HG02571 (cell line): ENCODE results near the gene CPT2.

Experiments used
- ATAC-seq: cut with Tn5 transposase; IDR thresholded peaks from one replicate; pipeline ENCODE4 v1.9.1; 2021; ENCODE audit warnings: mild to moderate bottlenecking, moderate library complexity; ENCODE audit not compliant: unreplicated experiment

CPT2 gene

DNA sequence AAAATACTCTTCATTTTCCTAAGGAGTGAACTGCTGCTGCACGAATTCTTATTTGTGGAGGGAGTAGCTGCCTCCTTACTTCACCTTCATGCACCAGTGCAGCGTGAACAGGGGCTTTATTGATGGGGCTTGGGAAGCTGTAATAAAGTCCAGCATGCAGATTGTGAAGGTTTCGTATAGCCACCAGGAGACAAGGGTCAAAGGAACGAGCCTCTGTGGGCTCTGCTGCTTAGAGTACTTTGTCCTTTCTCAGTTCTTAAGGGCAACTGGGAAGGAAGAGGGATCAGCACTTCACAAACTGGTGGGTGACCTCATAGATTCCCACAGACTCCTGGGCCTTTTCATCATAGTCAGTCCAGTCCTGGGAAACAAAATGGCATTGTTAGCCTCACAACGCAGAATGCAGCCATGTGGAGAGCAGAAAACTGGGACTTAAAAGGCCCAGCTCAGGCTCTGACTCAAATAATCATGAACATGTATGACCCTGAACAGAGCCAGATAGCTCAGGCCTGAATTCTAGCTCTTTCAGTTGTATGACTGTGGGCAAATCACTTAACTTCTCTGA lies 17.8 kb downstream of the CPT2 start:
- no peak for ATAC-seq

DNA sequence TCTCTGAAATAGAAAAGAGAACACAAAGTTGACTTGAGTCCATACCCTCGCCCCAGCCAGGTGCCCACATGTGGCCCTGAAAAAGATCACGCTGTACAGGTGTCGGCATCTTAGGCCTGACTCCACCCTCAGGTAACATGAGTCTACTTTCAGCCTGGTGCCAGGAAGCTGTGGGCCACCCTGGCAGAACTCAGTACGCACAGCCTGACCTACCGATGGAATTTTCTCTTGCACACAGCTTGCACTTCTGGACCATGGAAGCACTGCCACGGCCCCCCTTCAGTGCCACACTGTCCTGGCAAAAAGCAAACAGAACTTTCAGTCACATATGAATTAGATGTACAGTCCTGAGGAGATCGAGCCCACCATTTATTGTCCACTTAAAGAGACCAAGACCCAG lies 21.6 kb downstream of the CPT2 start:
- ATAC-seq: no peak

DNA sequence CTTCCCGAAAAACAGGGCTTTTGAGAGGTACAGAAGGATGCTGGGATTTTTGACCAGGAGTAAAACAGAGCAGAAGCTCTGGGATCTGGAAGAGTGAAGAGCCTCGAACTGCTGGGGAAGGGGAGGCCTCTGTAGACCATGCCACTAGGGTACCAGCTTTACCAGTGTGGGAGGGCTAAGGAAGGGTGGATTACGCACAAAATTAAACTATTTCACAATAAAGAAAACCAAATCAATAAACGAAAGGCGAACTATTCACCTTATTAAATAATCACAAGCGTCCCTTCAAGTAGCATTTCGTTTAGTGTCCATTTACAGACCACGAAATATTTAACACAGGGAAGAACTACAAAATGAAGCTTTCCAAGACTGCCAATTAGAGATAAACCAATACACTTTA lies 23.1 kb downstream of the CPT2 start:
- no peak for ATAC-seq

DNA sequence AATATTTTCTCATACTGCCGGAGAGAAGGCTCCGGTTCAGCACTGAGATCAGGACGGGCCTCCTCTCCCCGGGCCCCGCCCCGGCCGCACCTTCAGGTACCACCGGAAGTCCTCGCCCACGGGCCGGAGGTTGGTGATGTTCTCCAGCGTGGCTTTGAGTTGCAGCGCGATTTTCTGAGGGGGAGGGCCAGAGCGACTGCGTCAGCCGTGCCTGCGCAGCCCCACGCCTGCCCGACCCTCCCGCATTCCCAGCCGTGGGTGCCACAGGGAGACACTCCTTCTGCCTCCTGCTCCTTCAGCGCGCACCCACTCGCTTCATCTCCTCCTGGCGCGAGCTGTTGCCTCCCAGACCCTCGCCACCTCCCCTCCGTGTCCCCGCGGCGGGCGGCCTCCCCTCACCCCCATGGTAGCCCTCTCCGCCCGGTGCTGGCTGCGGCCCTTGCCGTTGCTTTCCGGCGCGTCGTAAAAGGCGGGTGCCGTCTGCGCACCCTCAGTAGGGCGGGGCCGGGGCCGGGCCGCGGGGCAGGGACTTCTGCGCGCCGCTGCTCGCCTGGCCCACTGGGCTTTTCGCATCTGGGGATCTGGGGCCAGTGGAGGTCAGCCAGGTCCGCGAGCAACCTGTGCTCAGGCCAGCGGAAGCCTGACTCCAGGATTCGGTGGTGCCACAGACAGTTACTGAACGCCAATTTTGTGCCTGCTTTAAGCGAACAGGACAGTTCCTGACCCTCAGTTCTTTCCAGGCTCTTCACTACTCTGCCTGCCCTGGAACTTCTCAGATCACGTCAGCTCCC lies 23.7 kb downstream of the CPT2 start, which contains the start of gene CZIB:
Gene CZIB (minus strand): TSS at position 464 of the 791 bp plus-strand sequence. CDS start 59 bp downstream, at position 405.
- ATAC-seq: peak; percentile 87

DNA sequence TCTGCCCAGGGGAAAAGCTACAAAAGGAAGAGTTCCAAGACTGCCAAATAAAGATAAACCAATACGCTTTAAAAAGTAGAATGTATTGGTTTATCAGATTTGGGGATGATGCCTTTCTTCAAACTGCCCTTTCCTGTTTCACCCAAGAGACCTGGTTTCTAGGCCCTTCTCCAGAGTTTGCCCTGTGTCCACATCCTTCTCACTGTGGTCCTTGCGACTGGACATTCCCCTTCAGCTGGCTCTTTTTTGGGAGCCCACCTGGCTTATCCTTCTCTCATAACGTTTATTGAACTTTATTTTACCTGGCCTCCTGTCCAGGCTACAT lies 24.3 kb downstream of the CPT2 start:
- no peak for ATAC-seq

DNA sequence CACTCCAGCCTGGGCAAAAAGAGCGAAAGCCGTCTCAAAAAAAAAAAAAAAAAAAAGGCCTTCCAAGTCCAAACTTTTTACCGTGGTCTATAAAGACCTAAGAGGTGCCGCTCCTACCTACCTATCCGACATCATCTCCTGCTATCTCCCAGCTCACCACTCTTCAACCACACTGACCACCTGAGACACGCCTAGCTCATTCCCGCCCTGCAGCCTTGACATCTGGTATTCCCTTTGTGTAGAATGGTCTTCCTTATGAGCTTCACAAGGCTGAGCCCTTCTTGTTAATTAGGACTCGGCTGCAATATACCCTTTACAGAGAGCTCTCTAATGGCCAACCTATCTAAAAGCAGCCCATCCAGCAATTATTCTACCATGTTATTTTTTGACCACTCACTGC lies 41.0 kb downstream of the CPT2 start:
- no peak for ATAC-seq

DNA sequence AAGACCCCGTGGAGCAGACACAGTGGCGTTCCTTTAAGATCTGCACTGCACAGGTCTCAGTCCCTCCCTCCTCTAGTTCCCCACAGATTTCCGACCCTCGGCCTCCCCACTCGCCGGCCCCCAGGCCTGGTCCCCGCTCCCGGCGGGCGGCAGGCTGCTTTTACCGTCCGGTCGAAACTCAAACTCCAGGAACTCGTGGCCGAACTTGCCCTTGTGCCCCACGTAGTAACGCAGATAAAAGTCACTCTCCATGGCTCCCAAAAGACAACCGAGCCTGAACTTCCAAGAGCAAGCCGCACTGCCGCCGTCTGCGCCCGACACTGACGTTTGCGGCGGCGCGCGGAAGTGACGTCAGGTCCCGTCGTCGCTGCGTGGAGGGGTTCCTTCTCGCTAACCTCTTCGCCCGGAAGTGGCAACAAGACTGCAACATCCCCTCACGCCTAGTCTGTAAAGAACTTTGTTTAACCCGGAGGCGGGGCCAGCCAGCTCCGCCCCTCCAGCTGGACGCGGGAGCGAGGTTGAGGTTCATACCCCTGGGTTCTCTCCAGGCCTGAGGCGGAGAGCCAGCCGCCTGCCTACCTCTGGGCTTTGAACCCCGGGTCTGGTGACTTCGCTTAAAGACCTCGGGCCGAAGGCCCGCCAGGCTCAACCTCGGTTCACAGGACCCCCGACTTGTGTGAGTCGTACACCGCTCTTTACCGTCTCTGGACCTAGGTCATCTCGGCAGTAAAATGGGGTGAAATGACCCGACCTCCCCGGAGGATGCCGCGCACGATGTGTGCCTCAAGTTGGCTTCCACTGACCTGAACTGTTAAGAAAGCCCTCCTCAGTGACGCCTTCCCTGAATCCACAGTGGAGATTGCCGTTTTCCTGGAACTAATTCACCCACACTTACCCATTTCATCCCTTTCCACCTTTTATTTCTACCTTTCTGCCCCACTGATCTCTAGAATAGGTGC lies 41.9 kb downstream of the CPT2 start, which contains the start of gene MAGOH:
Gene MAGOH (minus strand): TSS at position 322 of the 959 bp plus-strand sequence. CDS start 70 bp downstream, at position 252.
- peak; percentile 93 for ATAC-seq

DNA sequence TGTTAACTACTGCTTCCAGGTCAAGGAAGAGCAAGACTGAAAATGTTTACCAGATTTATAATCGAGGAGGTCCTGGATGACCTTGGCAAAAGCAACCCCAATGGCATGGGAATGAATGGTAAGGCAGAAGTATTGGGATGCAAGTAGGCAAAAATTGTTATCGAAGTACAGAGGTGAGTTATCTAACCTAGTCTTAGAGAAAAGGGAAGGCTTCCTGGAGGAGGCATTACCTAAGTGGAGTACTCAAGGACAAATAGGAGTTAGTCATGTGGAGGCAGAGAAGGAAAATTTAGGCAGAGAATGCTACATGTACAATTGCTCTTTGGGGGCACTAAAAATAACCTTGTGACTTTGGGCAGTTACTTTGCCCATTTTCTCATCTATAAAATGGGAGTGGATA lies 45.2 kb downstream of the CPT2 start:
- ATAC-seq: no peak

DNA sequence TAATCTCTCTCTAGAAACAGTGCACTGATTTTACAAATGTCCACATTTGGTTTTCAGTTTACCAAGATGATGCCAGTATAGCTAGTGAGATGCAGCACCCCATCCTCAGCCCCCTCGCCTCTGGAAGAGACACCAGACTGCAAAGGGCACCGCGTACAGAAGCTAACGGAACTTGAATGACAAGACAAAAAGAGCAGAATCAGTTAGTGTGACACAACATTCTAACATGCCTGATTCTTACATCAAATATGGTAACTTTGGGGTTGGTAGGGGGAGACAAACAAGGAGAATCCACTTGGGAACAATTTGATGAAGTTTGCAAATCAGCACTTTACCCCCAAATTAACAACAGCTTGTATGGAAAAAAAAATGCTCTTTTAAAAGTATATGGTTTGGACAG lies 45.8 kb downstream of the CPT2 start:
- ATAC-seq: no peak

DNA sequence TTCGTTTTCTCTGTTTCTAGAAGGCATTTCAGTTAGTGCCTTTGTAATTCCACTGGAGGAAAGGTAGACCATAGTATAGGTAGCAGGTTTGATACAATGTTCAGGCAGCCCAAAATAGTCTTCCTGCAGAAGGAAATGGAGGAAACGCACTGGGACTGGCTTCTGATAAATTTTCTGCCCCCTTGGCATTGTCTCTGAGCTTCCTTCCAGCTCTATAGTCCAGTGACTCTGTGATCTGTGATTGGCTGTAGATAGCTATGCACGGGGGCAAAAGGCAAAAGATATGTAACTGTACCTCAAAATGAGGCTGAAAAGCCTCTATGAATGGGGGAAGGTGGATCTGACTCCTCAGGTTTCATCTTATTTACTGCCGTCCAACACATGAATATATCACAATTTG lies 47.5 kb downstream of the CPT2 start:
- no peak for ATAC-seq

DNA sequence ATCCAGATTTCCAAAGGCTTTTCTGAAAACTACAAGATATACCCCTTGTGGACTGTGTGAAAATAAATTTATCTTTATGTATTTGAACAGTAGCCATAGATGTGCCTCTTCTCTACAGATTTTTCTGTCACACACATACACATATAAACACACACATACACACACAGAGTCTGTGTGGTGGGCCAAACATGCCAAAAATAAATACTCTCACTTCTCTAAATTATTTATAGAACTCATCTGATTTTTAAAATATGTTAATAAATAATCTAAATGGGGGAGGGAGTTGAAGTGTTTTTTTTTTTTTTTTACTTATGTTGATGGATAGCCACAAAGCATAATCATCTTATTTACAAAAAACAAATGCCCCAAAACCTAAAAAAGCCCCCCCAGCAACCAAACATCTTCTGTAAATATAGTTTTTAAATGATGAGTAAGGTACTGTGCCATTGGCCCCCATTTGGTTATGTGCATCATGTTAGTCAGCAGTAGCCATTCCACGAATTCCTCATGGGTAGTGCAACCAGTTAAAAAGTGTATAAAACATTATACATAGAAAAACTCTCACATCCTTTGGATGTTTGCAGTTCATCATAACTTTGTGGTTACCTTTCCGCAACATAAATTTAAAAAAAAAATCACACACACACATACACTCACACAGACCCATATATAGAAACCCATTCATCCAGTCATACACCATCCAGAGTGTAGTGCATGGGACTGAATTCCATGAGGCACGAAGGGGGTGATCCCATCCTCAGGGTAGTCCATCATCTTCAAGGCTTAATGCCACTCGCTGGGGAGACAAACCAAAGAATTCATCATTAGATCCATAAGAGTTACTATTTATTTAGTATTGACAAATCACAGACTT lies 49.9 kb downstream of the CPT2 start:
- no peak for ATAC-seq

DNA sequence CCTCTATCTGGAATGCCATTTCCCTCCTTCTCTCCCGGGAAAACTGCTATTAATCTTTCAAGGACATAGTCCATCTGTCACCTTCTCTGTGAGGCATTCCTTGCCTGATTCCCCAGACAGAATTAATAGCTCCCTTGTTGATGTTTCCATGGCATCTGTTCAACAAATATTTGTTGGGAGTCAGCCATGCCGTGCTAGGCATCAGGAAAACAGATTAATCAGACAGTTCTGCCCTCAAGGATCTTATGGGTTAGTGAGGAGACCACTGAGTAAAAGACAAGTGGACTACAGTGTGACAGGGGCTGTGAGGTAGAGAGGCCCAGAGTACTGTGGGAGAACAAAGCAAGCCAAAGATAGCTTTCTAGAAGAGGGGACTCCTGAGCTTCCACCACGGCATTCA lies 53.1 kb downstream of the CPT2 start:
- ATAC-seq: no peak

DNA sequence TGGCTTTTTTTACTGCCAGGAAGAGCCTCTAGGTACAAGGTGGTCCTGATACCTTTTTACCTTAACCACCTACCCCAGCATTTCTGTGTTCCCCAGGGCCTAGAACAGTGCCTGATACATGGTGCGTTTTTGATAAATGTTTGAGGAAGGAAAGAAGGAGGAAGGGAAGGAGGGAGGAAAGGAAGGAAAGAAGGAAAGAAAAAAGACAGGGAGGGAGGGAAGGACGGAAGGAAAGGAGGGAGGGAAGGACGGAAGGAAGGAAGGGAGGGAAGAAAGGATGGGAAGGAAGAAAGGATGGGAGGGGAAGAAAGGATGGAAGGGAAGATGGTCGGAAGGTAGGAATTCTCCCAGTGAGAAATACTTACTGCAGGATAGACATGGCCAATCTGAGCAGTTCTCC lies 53.7 kb downstream of the CPT2 start:
- no peak for ATAC-seq

DNA sequence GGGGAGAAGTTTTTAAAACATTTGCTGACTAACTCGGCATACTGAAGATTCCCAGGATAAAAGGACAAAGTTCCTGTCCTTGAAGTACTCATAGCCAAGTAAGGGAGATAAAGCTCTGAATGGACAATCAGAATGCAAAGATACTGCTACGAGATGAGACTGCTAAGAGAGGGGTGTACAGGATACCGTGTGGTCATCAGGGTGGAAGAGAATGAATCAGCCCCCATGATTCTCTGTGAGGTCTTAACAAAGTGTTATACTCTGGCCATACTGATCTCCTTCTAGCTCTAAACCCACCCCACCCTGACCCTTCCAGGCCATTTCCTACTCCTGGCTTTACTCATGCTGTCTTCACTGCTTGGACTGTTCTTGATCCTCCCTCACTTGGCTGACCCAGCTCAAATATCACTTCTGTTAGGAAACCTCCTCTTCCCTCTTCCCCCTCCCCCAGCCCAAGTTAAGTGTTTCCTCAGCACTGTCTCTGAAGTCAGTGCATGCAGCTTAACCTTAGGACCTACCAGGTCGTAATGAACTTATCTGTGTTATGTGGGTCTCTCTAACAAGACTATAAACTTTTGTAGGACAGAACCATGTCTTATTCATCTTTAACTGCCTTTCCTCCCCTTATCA lies 57.5 kb downstream of the CPT2 start:
- no peak for ATAC-seq

DNA sequence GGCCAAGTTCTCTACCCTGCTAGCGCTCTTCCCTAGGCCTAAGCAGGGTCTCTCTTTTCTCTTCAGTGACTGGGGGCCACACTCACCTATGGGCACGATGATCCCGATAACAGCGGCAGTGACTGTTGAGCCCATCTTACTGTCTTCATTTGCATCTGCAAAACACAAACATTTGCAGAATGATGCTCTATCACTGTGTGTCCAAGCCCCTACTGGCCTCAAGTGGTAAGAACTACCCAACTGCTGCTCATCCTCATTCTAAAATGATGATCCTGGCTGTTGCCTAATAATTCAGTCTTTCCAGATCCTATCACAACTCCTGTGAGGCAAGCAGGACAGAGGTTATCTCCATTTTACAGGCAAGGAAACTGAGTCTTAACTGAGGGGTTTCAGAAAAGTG lies 58.4 kb downstream of the CPT2 start:
- ATAC-seq: no peak

DNA sequence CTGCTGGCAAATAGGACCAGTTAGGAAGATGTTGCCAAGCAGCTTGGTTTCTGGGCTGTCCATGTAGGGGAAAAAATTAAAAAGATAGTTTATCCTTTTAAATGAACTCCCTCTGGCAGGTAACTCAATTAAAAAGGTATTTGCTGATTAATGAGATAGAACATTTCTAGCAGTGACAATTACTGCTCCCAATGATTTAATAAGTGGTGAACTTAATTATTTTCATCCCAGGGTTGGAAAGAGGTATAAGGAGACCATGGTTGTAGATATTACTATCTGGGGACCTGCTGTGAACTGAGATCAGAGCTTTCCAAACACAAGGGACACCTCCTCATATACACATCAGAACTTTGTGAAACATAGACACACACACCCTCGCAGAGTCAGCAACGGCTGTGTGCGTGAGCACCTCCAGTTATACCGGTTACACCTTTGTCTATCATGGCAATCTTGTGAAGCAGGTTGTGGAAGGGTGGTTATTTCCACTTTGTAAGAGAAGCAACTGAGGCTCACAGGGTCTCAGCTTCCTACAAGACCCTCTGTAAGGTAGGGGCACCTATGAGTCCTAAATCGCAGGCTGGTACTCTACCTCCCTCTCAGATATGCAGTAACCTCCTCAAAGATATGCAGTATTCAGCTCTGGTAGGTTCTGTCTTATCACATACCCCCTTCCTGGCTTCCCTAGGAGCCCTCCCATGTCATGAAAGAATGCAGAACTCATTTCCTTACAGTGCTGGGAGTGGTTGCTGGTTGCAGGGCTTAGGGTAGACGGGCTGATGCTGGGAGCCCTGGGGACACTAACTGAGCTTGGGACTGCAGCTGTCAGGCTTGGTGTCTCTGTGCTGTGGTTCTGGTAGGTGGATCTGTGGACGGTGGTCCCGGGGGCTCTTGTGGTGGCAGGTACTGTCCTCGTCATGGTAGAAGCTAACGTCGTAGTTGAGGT lies 60.2 kb downstream of the CPT2 start:
- ATAC-seq: no peak

DNA sequence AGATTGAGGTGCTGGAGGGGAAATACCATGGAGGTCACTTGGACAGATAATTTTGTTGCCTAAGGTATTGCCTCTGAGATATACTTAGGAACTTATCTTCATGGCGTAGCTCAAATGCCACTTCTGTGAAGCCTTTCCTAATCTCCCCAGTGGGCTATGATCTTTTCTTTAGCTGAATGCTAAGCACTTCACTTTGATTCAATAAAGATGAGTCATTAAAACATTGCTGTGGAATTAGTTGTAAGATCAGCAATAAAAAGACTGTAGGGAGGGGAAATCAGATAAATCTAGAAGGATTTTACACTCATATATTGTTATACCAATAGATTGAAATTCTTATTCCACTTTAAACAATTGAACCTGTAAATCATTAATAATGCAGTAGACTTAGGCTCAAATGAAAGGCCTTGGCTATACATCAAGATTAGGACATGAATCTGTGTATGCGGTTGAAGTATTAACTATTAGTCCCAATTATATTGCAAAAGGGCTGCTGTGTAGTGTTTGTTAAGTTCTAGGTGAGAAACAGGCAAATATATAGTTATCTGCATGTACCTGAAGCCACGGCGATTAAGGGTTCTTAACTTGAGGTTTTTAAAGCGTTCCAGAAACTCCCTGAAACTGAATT lies 60.9 kb downstream of the CPT2 start:
- ATAC-seq: no peak

DNA sequence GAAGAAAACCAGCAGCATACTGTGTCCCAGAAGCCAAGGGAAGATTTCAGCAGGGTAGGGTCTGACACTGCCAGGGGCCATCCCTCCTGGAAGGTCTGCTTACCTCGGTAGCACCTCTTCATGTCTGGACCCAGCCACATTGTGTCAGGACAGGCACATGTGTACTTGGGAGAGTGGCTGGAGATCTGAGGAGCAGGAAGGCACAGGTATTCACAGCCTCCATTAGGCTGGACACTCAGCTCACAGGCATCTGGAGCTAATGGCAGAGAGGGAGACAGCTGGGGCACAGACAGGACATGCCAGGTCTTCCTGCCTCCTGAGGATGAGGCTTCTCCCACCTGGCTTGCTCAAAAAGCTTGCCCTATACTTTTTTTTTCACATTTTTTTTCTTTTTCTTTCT lies 61.6 kb downstream of the CPT2 start:
- no peak for ATAC-seq

DNA sequence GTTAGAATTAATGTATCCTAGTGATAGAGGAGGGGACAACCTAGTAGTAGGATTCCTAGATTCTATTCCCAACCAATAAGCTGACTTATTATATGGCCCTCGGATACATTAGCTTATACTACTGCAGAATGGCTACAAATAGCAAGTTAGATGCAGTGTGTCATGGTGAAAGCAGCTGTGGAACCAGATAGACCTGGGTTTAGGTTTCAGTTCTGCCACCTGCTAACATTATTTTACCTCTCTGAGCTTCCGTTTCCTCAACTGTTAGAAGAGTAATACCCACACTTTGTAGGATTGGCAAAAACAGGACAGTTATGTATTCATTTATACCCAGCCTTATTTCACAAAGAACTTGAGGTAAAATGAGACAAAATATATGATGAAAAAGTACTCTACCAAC lies 63.3 kb downstream of the CPT2 start:
- ATAC-seq: no peak
